Measurements from ENCODE around the gene GALNT6.

GRCh38 chr12:51320311-51320694 is 70.9 kb downstream of the GALNT6 start:
- TF ChIP-seq CTCF (IDR thresholded peaks at IDR 0.05) (no peak), EZH2phosphoT487 (IDR thresholded peaks at IDR 0.05) (no peak)
